Liver (tissue), 9 donors: ENCODE data around the gene AMIGO1. TPM values are rescaled to one million over a fixed set of nuclear protein-coding genes. Genes with fewer than 3 reads are reported as not detected.

Experiments
- DNase-seq: peaks from one replicate; pipeline ENCODE4 v3.0.0-alpha.2; 2017; ENCODE audit warnings: low spot score
- H3K27ac ChIP-seq, 2 donors: one replicate each; pipeline ENCODE4 v1.7.0; 2013; ENCODE audit warnings: inconsistent platforms in 2 of 2, low read length in 2 of 2, control low read depth in 1 of 2, low read depth in 1 of 2, mild to moderate bottlenecking in 1 of 2
- H3K27me3 ChIP-seq, 4 donors: one replicate each; pipeline versions ENCODE4 v1.6.1 to v1.7.0; 2013; ENCODE audit warnings: low read length in 3 of 4, inconsistent platforms in 1 of 4, mild to moderate bottlenecking in 1 of 4, moderate library complexity in 1 of 4; ENCODE audit not compliant: control insufficient read depth in 4 of 4, insufficient read depth in 4 of 4
- H3K36me3 ChIP-seq, 4 donors: one replicate each; pipeline versions ENCODE4 v1.6.1 to v1.7.0; 2013; ENCODE audit warnings: low read length in 3 of 4, mild to moderate bottlenecking in 3 of 4, low read depth in 1 of 4, moderate library complexity in 1 of 4; ENCODE audit not compliant: control insufficient read depth in 4 of 4, insufficient read depth in 3 of 4
- H3K4me1 ChIP-seq, 4 donors: one replicate each; pipeline versions ENCODE4 v1.6.1 to v1.7.0; 2013; ENCODE audit warnings: low read length in 3 of 4, mild to moderate bottlenecking in 3 of 4, moderate library complexity in 1 of 4; ENCODE audit not compliant: control insufficient read depth in 4 of 4, insufficient read depth in 4 of 4
- H3K4me3 ChIP-seq, 3 donors: one replicate each; pipeline versions ENCODE4 v1.6.1 to v1.7.0; 2013; ENCODE audit warnings: low read length in 3 of 3, control low read depth in 1 of 3, low read depth in 1 of 3, mild to moderate bottlenecking in 1 of 3
- H3K9ac ChIP-seq, 2 donors: one replicate each; pipeline ENCODE4 v1.7.0; 2013; ENCODE audit warnings: low read length in 2 of 2, mild to moderate bottlenecking in 2 of 2, moderate library complexity in 2 of 2, control low read depth in 1 of 2, low read depth in 1 of 2
- H3K9me3 ChIP-seq, 4 donors: one replicate each; pipeline versions ENCODE4 v1.6.1 to v1.7.0; 2013; ENCODE audit warnings: low read length in 3 of 4; ENCODE audit not compliant: control insufficient read depth in 4 of 4
- EGR1 ChIP-seq, 2 donors: IDR thresholded peaks; 2 replicates each; pipeline ENCODE4 v1.6.1; 2016 to 2018; ENCODE audit warnings: antibody characterized with exemption in 2 of 2, low read depth in 2 of 2
- FOXA1 ChIP-seq: IDR thresholded peaks from 2 replicates; pipeline ENCODE4 v1.6.1; 2016; ENCODE audit warnings: antibody characterized with exemption
- FOXA2 ChIP-seq: IDR thresholded peaks from 2 replicates; pipeline ENCODE4 v1.6.1; 2016; ENCODE audit warnings: antibody characterized with exemption
- GABPA ChIP-seq, 2 donors: IDR thresholded peaks in 1 of 2; conservative IDR thresholded peaks in 1 of 2; 2 replicates each; pipeline ENCODE4 v1.6.1; 2016; ENCODE audit warnings: antibody characterized with exemption in 2 of 2, mild to moderate bottlenecking in 1 of 2, moderate library complexity in 1 of 2
- HNF4A ChIP-seq, 2 donors: conservative IDR thresholded peaks; 2 replicates each; pipeline ENCODE4 v1.6.1; 2016; ENCODE audit warnings: antibody characterized with exemption in 2 of 2, mild to moderate bottlenecking in 2 of 2
- HNF4G ChIP-seq: IDR thresholded peaks from 2 replicates; pipeline ENCODE4 v1.6.1; 2016; ENCODE audit warnings: antibody characterized with exemption
- JUND ChIP-seq, 2 donors: IDR thresholded peaks; 2 replicates each; pipeline ENCODE4 v1.6.1; 2016; ENCODE audit warnings: antibody characterized with exemption in 2 of 2
- NR2F2 ChIP-seq: IDR thresholded peaks from 2 replicates; pipeline ENCODE4 v1.6.1; 2016; ENCODE audit warnings: antibody characterized with exemption
- RAD21 ChIP-seq, 2 donors: IDR thresholded peaks; 2 replicates each; pipeline ENCODE4 v1.6.1; 2016; ENCODE audit warnings: antibody characterized with exemption in 2 of 2, mild to moderate bottlenecking in 2 of 2
- RXRA ChIP-seq, 2 donors: IDR thresholded peaks; 2 replicates each; pipeline ENCODE4 v1.6.1; 2017 to 2018; ENCODE audit warnings: antibody characterized with exemption in 2 of 2, mild to moderate bottlenecking in 1 of 2
- SP1 ChIP-seq: IDR thresholded peaks from 2 replicates; pipeline ENCODE4 v1.6.1; 2018; ENCODE audit warnings: antibody characterized with exemption, mild to moderate bottlenecking
- TAF1 ChIP-seq: conservative IDR thresholded peaks from 2 replicates; pipeline ENCODE4 v1.6.1; 2016; ENCODE audit warnings: antibody characterized with exemption, mild to moderate bottlenecking
- YY1 ChIP-seq: IDR thresholded peaks from 2 replicates; pipeline ENCODE4 v1.6.1; 2016; ENCODE audit warnings: antibody characterized with exemption, mild to moderate bottlenecking
- WGBS: extraction: QIAGEN DNeasy Blood & Tissue Kit; methylation state at CpG from one replicate; pipeline ENCODE4 v1.1.7; 2013; 5-methylcytosine and 5-hydroxymethylcytosine counted together
- polyA plus RNA-seq, 2 donors: library from polyadenylated mRNA; stranded (reverse) in 1 of 2; unstranded in 1 of 2; fragments of 200-250 nt in 1 of 2; fragments of >200 nt in 1 of 2; fragmentation: Nextera tagmentation in 1 of 2; extraction: Ambion mirVana in 1 of 2; gene quantifications; one replicate each; pipeline versions ENCODE4 v1.2.1 to v1.2.3, GENCODE V29; 2013 to 2015
- total RNA-seq, 2 donors: library from RNA; depleted of rRNA; stranded (reverse); fragments of >200 nt; gene quantifications; one replicate each; pipeline ENCODE4 v1.2.3, GENCODE V29; 2014
- TF ChIP-seq, protein P1 (sequence below): IDR thresholded peaks from 2 replicates; pipeline ENCODE4 v1.6.1; 2016; ENCODE audit warnings: antibody characterized with exemption
- TF ChIP-seq, protein P2 (sequence below): fragments of 150-350 bp; IDR thresholded peaks from 2 replicates; pipeline ENCODE4 v1.5.1; 2017; ENCODE audit warnings: improper control_type of control experiment, low read depth, low read length; ENCODE audit not compliant: missing input control
- TF ChIP-seq, protein P3 (sequence below): IDR thresholded peaks from 2 replicates; pipeline ENCODE4 v1.6.1; 2016; ENCODE audit warnings: antibody characterized with exemption, mild to moderate bottlenecking
- TF ChIP-seq, protein P4 (sequence below): IDR thresholded peaks from 2 replicates; pipeline ENCODE4 v1.6.1; 2016; ENCODE audit warnings: antibody characterized with exemption
- TF ChIP-seq, protein P5 (sequence below): IDR thresholded peaks from 2 replicates; pipeline ENCODE4 v1.6.1; 2016; ENCODE audit warnings: antibody characterized with exemption
- donor health status: healthy.
- donor health status: healthy.
- donor health status: healthy.
- donor health status: healthy.
- donor health status: healthy.

Gene AMIGO1
- total and polyA plus RNA-seq, 4 donors = 0.75 to 4.6 (median 1.9) TPM

DNA sequence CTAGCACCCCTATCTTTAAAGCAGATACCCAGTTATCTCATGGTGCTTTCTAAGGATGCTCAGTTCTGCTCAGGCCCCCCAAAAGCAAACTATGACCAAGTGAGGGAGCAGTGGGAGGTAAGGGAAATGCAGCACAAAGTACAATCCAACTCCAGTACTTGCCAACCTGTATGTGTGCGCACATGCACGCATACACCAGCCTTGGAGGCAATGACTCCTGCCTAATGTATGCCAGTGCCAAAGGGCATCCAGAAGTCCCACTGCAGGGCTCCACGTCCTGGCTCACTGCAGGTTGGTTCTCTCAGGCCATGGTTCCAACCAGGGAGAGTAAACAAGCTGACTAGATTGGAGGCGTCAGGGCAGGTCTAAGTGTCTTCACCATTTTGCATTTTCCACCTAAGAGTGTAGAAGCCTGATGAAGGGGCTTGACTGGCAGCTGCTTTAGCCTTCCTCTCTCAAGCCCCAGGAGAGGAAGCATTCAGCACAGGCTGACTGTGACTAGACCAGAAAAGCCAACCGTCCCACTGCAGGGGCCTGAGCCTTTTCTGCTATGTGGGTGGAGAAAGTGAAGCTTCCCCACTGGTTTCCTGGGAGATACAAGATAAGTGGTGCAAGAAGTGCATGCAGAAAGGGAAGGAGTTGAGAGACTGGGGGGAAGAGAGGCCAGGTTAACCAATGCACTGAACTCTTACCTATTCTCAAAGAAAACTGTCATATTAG is 7.7 kb downstream of the AMIGO1 start:
- WGBS = 87% methylated on average over 5 of the region's 5 CpGs
- DNase-seq = no peak
- no peaks in the 10 kb centered on the region for H3K27me3 ChIP-seq
- H3K4me3 ChIP-seq = no peak overlapping the region
- peaks cover 0 to 8% (median 5%) of the 10 kb centered on the region in 4 donors for H3K36me3 ChIP-seq
- no peaks in the 10 kb centered on the region for H3K9me3 ChIP-seq
- no peak overlapping the region for H3K9ac ChIP-seq
- no peaks in the 10 kb centered on the region for H3K4me1 ChIP-seq
- H3K27ac ChIP-seq = no peak overlapping the region
- TF ChIP-seq, protein P1, sequence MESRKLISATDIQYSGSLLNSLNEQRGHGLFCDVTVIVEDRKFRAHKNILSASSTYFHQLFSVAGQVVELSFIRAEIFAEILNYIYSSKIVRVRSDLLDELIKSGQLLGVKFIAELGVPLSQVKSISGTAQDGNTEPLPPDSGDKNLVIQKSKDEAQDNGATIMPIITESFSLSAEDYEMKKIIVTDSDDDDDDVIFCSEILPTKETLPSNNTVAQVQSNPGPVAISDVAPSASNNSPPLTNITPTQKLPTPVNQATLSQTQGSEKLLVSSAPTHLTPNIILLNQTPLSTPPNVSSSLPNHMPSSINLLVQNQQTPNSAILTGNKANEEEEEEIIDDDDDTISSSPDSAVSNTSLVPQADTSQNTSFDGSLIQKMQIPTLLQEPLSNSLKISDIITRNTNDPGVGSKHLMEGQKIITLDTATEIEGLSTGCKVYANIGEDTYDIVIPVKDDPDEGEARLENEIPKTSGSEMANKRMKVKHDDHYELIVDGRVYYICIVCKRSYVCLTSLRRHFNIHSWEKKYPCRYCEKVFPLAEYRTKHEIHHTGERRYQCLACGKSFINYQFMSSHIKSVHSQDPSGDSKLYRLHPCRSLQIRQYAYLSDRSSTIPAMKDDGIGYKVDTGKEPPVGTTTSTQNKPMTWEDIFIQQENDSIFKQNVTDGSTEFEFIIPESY = no peak
- TF ChIP-seq RAD21 (IDR thresholded peaks at IDR 0.05) = no peak
- TF ChIP-seq, protein P2, sequence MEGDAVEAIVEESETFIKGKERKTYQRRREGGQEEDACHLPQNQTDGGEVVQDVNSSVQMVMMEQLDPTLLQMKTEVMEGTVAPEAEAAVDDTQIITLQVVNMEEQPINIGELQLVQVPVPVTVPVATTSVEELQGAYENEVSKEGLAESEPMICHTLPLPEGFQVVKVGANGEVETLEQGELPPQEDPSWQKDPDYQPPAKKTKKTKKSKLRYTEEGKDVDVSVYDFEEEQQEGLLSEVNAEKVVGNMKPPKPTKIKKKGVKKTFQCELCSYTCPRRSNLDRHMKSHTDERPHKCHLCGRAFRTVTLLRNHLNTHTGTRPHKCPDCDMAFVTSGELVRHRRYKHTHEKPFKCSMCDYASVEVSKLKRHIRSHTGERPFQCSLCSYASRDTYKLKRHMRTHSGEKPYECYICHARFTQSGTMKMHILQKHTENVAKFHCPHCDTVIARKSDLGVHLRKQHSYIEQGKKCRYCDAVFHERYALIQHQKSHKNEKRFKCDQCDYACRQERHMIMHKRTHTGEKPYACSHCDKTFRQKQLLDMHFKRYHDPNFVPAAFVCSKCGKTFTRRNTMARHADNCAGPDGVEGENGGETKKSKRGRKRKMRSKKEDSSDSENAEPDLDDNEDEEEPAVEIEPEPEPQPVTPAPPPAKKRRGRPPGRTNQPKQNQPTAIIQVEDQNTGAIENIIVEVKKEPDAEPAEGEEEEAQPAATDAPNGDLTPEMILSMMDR = no peak
- TF ChIP-seq, protein P3, sequence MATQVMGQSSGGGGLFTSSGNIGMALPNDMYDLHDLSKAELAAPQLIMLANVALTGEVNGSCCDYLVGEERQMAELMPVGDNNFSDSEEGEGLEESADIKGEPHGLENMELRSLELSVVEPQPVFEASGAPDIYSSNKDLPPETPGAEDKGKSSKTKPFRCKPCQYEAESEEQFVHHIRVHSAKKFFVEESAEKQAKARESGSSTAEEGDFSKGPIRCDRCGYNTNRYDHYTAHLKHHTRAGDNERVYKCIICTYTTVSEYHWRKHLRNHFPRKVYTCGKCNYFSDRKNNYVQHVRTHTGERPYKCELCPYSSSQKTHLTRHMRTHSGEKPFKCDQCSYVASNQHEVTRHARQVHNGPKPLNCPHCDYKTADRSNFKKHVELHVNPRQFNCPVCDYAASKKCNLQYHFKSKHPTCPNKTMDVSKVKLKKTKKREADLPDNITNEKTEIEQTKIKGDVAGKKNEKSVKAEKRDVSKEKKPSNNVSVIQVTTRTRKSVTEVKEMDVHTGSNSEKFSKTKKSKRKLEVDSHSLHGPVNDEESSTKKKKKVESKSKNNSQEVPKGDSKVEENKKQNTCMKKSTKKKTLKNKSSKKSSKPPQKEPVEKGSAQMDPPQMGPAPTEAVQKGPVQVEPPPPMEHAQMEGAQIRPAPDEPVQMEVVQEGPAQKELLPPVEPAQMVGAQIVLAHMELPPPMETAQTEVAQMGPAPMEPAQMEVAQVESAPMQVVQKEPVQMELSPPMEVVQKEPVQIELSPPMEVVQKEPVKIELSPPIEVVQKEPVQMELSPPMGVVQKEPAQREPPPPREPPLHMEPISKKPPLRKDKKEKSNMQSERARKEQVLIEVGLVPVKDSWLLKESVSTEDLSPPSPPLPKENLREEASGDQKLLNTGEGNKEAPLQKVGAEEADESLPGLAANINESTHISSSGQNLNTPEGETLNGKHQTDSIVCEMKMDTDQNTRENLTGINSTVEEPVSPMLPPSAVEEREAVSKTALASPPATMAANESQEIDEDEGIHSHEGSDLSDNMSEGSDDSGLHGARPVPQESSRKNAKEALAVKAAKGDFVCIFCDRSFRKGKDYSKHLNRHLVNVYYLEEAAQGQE = no peak
- TF ChIP-seq, protein P4, sequence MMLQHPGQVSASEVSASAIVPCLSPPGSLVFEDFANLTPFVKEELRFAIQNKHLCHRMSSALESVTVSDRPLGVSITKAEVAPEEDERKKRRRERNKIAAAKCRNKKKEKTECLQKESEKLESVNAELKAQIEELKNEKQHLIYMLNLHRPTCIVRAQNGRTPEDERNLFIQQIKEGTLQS = no peak
- no peak for TF ChIP-seq RXRA (IDR thresholded peaks at IDR 0.05)
- no peak for TF ChIP-seq HNF4G
- no peak for TF ChIP-seq NR2F2
- TF ChIP-seq JUND (IDR thresholded peaks at IDR 0.05) = no peak
- no peak for TF ChIP-seq FOXA1
- TF ChIP-seq HNF4A (conservative IDR thresholded peaks at IDR 0.05) = no peak
- no peak for TF ChIP-seq TAF1
- TF ChIP-seq, protein P5, sequence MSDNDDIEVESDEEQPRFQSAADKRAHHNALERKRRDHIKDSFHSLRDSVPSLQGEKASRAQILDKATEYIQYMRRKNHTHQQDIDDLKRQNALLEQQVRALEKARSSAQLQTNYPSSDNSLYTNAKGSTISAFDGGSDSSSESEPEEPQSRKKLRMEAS = no peak
- no peak for TF ChIP-seq YY1
- no peak for TF ChIP-seq SP1
- no peak for TF ChIP-seq GABPA (IDR thresholded peaks at IDR 0.05 in 1 of 2, conservative IDR thresholded peaks at IDR 0.05 in 1 of 2)
- no peak for TF ChIP-seq EGR1 (IDR thresholded peaks at IDR 0.05; ENCODE audit: low read depth in 2 of 2)
- no peak for TF ChIP-seq FOXA2
